WTC11 (cell line): ENCODE results near the gene PUS1.

Experiments
- CREB1 ChIP-seq: sonication (generic); formaldehyde crosslinking; IDR thresholded peaks from 2 replicates; pipeline ENCODE4 v1.8.0; 2023; ENCODE audit warnings: mild to moderate bottlenecking, missing genetic modification reagents
- FOXJ3 ChIP-seq: sonication (generic); formaldehyde crosslinking; IDR thresholded peaks from 2 replicates; pipeline ENCODE4 v1.9.0; 2021; ENCODE audit warnings: missing genetic modification reagents, mild to moderate bottlenecking, borderline replicate concordance
- MYBL2 ChIP-seq: sonication (generic); formaldehyde crosslinking; IDR thresholded peaks from 2 replicates; pipeline ENCODE4 v1.8.1; 2023; ENCODE audit warnings: mild to moderate bottlenecking, moderate library complexity, missing genetic modification reagents
- NFE2L1 ChIP-seq: sonication (generic); formaldehyde crosslinking; IDR thresholded peaks from 2 replicates; pipeline ENCODE4 v1.8.1; 2023; ENCODE audit warnings: missing genetic modification reagents
- NR2C2 ChIP-seq: sonication (generic); formaldehyde crosslinking; IDR thresholded peaks from 2 replicates; pipeline ENCODE4 v1.8.0; 2022; ENCODE audit warnings: mild to moderate bottlenecking, missing genetic modification reagents
- SMAD3 ChIP-seq: sonication (generic); formaldehyde crosslinking; IDR thresholded peaks from 2 replicates; pipeline ENCODE4 v1.8.0; 2022; ENCODE audit warnings: missing genetic modification reagents, mild to moderate bottlenecking, borderline replicate concordance
- TCF7 ChIP-seq: sonication (generic); formaldehyde crosslinking; IDR thresholded peaks from 2 replicates; pipeline ENCODE4 v1.8.0; 2022; ENCODE audit warnings: mild to moderate bottlenecking, low read depth, missing genetic modification reagents, moderate library complexity
- ZNF219 ChIP-seq: sonication (generic); formaldehyde crosslinking; IDR thresholded peaks from 2 replicates; pipeline ENCODE4 v1.8.0; 2023; ENCODE audit warnings: missing genetic modification reagents, mild to moderate bottlenecking, borderline replicate concordance
- TF ChIP-seq, protein P1 (sequence below): fragments of 200-600 bp; IDR thresholded peaks from 2 replicates; pipeline ENCODE4 v1.8.0; 2022; ENCODE audit warnings: antibody characterized with exemption
- TF ChIP-seq, protein P2 (sequence below): sonication (generic); formaldehyde crosslinking; conservative IDR thresholded peaks from 2 replicates; pipeline ENCODE4 v1.8.1; 2022; ENCODE audit warnings: mild to moderate bottlenecking, missing genetic modification reagents
- TF ChIP-seq, protein P3 (sequence below): sonication (generic); formaldehyde crosslinking; IDR thresholded peaks from 2 replicates; pipeline ENCODE4 v1.8.1; 2022; ENCODE audit warnings: mild to moderate bottlenecking, missing genetic modification reagents, moderate library complexity, borderline replicate concordance
- TF ChIP-seq, protein P4 (sequence below): sonication (generic); formaldehyde crosslinking; IDR thresholded peaks from 2 replicates; pipeline ENCODE4 v1.8.1; 2022; ENCODE audit warnings: low read depth, missing genetic modification reagents, borderline replicate concordance
- TF ChIP-seq, protein P5 (sequence below): sonication (generic); formaldehyde crosslinking; IDR thresholded peaks from 2 replicates; pipeline ENCODE4 v1.8.0; 2022; ENCODE audit warnings: mild to moderate bottlenecking, missing genetic modification reagents

DNA sequence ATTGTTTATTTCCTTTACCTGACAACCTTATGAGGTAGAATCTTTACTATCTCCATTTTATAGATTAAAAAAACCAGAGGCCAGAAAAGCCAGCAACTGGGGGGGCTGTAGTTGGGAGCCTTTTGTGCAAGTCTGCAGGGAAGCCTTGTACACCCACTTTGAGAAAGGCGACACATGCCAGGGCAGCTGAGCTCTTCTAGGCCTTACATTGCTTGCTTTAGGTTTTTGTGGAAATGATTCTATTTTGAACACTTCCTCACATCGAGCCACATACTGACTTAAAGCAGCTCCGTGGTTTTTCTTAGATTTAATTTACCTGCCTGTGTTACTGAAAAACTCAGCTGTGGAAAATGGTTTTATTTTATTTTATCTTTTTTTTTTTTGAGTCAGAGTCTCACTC, 55.3 kb downstream of the PUS1 start:
- TF ChIP-seq NR2C2 (CRISPR knock-in tag) (no peak), FOXJ3 (CRISPR knock-in tag) (no peak), NFE2L1 (no peak), MYBL2 (CRISPR knock-in tag) (no peak), TCF7 (no peak), ZNF219 (CRISPR knock-in tag) (no peak), CREB1 (CRISPR knock-in tag) (no peak), SMAD3 (CRISPR knock-in tag) (no peak)
- TF ChIP-seq, protein P1, sequence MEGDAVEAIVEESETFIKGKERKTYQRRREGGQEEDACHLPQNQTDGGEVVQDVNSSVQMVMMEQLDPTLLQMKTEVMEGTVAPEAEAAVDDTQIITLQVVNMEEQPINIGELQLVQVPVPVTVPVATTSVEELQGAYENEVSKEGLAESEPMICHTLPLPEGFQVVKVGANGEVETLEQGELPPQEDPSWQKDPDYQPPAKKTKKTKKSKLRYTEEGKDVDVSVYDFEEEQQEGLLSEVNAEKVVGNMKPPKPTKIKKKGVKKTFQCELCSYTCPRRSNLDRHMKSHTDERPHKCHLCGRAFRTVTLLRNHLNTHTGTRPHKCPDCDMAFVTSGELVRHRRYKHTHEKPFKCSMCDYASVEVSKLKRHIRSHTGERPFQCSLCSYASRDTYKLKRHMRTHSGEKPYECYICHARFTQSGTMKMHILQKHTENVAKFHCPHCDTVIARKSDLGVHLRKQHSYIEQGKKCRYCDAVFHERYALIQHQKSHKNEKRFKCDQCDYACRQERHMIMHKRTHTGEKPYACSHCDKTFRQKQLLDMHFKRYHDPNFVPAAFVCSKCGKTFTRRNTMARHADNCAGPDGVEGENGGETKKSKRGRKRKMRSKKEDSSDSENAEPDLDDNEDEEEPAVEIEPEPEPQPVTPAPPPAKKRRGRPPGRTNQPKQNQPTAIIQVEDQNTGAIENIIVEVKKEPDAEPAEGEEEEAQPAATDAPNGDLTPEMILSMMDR, result no peak
- TF ChIP-seq, protein P2, sequence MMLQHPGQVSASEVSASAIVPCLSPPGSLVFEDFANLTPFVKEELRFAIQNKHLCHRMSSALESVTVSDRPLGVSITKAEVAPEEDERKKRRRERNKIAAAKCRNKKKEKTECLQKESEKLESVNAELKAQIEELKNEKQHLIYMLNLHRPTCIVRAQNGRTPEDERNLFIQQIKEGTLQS (CRISPR knock-in tag), result no peak
- TF ChIP-seq, protein P3, sequence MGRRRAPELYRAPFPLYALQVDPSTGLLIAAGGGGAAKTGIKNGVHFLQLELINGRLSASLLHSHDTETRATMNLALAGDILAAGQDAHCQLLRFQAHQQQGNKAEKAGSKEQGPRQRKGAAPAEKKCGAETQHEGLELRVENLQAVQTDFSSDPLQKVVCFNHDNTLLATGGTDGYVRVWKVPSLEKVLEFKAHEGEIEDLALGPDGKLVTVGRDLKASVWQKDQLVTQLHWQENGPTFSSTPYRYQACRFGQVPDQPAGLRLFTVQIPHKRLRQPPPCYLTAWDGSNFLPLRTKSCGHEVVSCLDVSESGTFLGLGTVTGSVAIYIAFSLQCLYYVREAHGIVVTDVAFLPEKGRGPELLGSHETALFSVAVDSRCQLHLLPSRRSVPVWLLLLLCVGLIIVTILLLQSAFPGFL (CRISPR knock-in tag), result no peak
- TF ChIP-seq, protein P4, sequence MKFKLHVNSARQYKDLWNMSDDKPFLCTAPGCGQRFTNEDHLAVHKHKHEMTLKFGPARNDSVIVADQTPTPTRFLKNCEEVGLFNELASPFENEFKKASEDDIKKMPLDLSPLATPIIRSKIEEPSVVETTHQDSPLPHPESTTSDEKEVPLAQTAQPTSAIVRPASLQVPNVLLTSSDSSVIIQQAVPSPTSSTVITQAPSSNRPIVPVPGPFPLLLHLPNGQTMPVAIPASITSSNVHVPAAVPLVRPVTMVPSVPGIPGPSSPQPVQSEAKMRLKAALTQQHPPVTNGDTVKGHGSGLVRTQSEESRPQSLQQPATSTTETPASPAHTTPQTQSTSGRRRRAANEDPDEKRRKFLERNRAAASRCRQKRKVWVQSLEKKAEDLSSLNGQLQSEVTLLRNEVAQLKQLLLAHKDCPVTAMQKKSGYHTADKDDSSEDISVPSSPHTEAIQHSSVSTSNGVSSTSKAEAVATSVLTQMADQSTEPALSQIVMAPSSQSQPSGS, result no peak
- TF ChIP-seq, protein P5, sequence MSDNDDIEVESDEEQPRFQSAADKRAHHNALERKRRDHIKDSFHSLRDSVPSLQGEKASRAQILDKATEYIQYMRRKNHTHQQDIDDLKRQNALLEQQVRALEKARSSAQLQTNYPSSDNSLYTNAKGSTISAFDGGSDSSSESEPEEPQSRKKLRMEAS (CRISPR knock-in tag), result no peak
